Astrocyte (in vitro differentiated cells and primary cell): ENCODE measurements around the gene EXD1. TPM values are rescaled to one million over a fixed set of nuclear protein-coding genes. Genes with fewer than 3 reads are reported as not detected.
A peak's percentile ranks its signal among the peaks of the same experiment; 100 is the strongest.

Experiments
- DNase-seq: peaks from one replicate; pipeline ENCODE4 v3.0.0-alpha.2; 2010; ENCODE audit warnings: low read depth
- FAIRE-seq: peaks from 2 replicates; lab custom pipeline; 2011; peaks lifted over from hg19 to GRCh38; lab: Jason Lieb, UNC
- H2AFZ ChIP-seq: 2 replicates; pipeline ENCODE4 v1.6.0; 2012; ENCODE audit warnings: low read depth, low read length, inconsistent platforms
- H3K27ac ChIP-seq: 2 replicates; pipeline ENCODE4 v1.5.1; 2011; ENCODE audit warnings: low read depth, low read length, inconsistent platforms
- H3K27me3 ChIP-seq: 2 replicates; pipeline ENCODE4 v1.6.0; 2011; ENCODE audit warnings: low read length, inconsistent platforms; ENCODE audit not compliant: insufficient read depth
- H3K36me3 ChIP-seq: 2 replicates; pipeline ENCODE4 v1.5.1; 2011; ENCODE audit warnings: low read length, inconsistent platforms; ENCODE audit not compliant: insufficient read depth
- H3K4me1 ChIP-seq: 2 replicates; pipeline ENCODE4 v1.5.1; 2011; ENCODE audit warnings: low read length, inconsistent platforms; ENCODE audit not compliant: insufficient read depth
- H3K4me2 ChIP-seq: 2 replicates; pipeline ENCODE4 v1.6.0; 2012; ENCODE audit warnings: low read length, inconsistent platforms
- H3K4me3 ChIP-seq: 2 replicates; pipeline ENCODE4 v1.5.1; 2011; ENCODE audit warnings: low read depth, mild to moderate bottlenecking, low read length, inconsistent platforms; ENCODE audit not compliant: insufficient read depth
- H3K79me2 ChIP-seq: 2 replicates; pipeline ENCODE4 v1.6.0; 2012; ENCODE audit warnings: mild to moderate bottlenecking, low read length, inconsistent platforms; ENCODE audit not compliant: insufficient read depth
- H3K9ac ChIP-seq: 2 replicates; pipeline ENCODE4 v1.6.0; 2012; ENCODE audit warnings: mild to moderate bottlenecking, low read length, inconsistent platforms
- H3K9me3 ChIP-seq: 2 replicates; pipeline ENCODE4 v1.5.1; 2012; ENCODE audit warnings: low read depth, mild to moderate bottlenecking, low read length, inconsistent platforms; ENCODE audit not compliant: insufficient read depth
- H4K20me1 ChIP-seq: 2 replicates; pipeline ENCODE4 v1.6.0; 2012; ENCODE audit warnings: low read length, inconsistent platforms; ENCODE audit not compliant: insufficient read depth
- H3K27ac Mint-ChIP-seq: one replicate; pipeline ENCODE4 v1.8.0; 2021; ENCODE audit warnings: mild to moderate bottlenecking, mixed read lengths; ENCODE audit not compliant: unreplicated experiment
- H3K27me3 Mint-ChIP-seq: one replicate; pipeline ENCODE4 v1.8.0; 2021; ENCODE audit warnings: low read depth, mixed read lengths; ENCODE audit not compliant: unreplicated experiment
- H3K36me3 Mint-ChIP-seq: one replicate; pipeline ENCODE4 v1.8.0; 2021; ENCODE audit warnings: low read depth, mixed read lengths; ENCODE audit not compliant: unreplicated experiment
- H3K4me1 Mint-ChIP-seq: one replicate; pipeline ENCODE4 v1.8.0; 2021; ENCODE audit warnings: low read depth, mixed read lengths; ENCODE audit not compliant: unreplicated experiment
- H3K4me3 Mint-ChIP-seq: one replicate; pipeline ENCODE4 v1.8.0; 2021; ENCODE audit warnings: mild to moderate bottlenecking, moderate library complexity, mixed read lengths; ENCODE audit not compliant: unreplicated experiment
- H3K9me3 Mint-ChIP-seq: one replicate; pipeline ENCODE4 v1.8.0; 2021; ENCODE audit warnings: mild to moderate bottlenecking, mixed read lengths; ENCODE audit not compliant: unreplicated experiment
- EZH2 ChIP-seq: IDR thresholded peaks from 2 replicates; pipeline ENCODE4 v1.6.1; 2012; ENCODE audit warnings: mild to moderate bottlenecking, low read length, inconsistent platforms; ENCODE audit not compliant: insufficient read depth
- total RNA-seq: library from RNA; stranded (reverse); gene quantifications from 2 replicates; pipeline ENCODE4 v1.2.1, GENCODE V29; 2021
- TF ChIP-seq, protein P1 (sequence below): IDR thresholded peaks from 2 replicates; pipeline ENCODE4 v1.5.1; 2011; ENCODE audit warnings: low read depth, mild to moderate bottlenecking, inconsistent platforms, low read length, moderate library complexity; ENCODE audit not compliant: insufficient read depth

EXD1 gene
- total RNA-seq, 1 donor from 2014 or later, result 0.07 TPM

DNA sequence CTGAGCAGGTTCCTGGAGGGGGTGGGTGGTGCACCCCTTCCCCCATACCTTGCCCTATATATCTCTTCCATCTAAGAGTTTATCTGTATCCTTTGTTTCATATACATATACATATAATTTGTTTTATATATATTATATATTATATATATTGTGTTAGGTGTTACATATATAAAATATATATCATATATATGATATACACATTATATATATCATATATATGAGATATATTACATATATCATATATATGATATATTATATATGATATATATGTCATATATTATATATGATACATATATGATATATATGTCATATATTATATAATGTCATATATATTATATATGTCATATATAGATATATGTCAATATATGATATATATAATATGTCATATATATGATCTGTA lies 31.1 kb downstream of the EXD1 start:
- Histone ChIP-seq H3K27me3 (no peaks in the 10 kb centered on the region), H3K36me3 (no peaks in the 10 kb centered on the region), H3K9me3 (no peaks in the 10 kb centered on the region), H3K9ac (no peak overlapping the region), H3K4me2 (no peak overlapping the region), H3K27ac (no peak overlapping the region), H2AFZ (no peak overlapping the region), H3K4me1 (no peaks in the 10 kb centered on the region), H4K20me1 (no peaks in the 10 kb centered on the region), H3K4me3 (no peak overlapping the region), H3K79me2 (no peaks in the 10 kb centered on the region)
- Mint-ChIP-seq H3K4me3 (no peak overlapping the region), H3K36me3 (no peaks in the 10 kb centered on the region), H3K27me3 (no peaks in the 10 kb centered on the region), H3K4me1 (no peaks in the 10 kb centered on the region), H3K9me3 (no peaks in the 10 kb centered on the region), H3K27ac (no peak overlapping the region)
- DNase-seq, result no peak
- TF ChIP-seq, protein P1, sequence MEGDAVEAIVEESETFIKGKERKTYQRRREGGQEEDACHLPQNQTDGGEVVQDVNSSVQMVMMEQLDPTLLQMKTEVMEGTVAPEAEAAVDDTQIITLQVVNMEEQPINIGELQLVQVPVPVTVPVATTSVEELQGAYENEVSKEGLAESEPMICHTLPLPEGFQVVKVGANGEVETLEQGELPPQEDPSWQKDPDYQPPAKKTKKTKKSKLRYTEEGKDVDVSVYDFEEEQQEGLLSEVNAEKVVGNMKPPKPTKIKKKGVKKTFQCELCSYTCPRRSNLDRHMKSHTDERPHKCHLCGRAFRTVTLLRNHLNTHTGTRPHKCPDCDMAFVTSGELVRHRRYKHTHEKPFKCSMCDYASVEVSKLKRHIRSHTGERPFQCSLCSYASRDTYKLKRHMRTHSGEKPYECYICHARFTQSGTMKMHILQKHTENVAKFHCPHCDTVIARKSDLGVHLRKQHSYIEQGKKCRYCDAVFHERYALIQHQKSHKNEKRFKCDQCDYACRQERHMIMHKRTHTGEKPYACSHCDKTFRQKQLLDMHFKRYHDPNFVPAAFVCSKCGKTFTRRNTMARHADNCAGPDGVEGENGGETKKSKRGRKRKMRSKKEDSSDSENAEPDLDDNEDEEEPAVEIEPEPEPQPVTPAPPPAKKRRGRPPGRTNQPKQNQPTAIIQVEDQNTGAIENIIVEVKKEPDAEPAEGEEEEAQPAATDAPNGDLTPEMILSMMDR, result no peak
- TF ChIP-seq EZH2, result no peak
- no peak for FAIRE-seq

DNA sequence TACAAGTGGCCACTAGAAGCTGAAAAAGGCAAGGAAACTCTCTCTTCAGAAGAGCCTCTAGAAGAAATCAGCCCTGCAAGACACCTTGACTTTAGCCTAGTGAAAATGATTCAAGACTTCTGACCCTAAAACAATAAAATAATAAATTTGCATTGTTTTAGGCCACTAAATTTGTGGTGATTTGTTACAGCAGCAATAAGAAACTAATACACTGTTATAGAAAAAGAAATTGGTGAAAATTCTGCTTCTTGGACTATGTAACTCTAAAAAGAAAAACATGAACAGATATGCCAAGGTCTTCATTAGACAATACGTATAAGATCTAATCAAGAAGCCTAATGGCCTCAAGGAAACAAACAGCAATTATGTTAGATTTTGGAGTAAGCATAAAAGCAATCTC lies 36.1 kb downstream of the EXD1 start:
- Histone ChIP-seq H3K27me3 (no peaks in the 10 kb centered on the region), H3K9me3 (no peaks in the 10 kb centered on the region), H3K9ac (no peak overlapping the region), H2AFZ (no peak overlapping the region), H3K79me2 (no peaks in the 10 kb centered on the region), H3K27ac (no peak overlapping the region), H4K20me1 (no peaks in the 10 kb centered on the region), H3K4me1 (no peaks in the 10 kb centered on the region), H3K4me2 (no peak overlapping the region), H3K36me3 (no peaks in the 10 kb centered on the region), H3K4me3 (no peak overlapping the region)
- Mint-ChIP-seq H3K9me3 (peaks cover 2% of the 10 kb centered on the region), H3K27ac (no peak overlapping the region), H3K4me3 (no peak overlapping the region), H3K27me3 (peaks cover 2% of the 10 kb centered on the region), H3K4me1 (no peaks in the 10 kb centered on the region), H3K36me3 (no peaks in the 10 kb centered on the region)
- no peak for FAIRE-seq
- DNase-seq, result no peak
- TF ChIP-seq, protein P1, result no peak
- no peak for TF ChIP-seq EZH2

DNA sequence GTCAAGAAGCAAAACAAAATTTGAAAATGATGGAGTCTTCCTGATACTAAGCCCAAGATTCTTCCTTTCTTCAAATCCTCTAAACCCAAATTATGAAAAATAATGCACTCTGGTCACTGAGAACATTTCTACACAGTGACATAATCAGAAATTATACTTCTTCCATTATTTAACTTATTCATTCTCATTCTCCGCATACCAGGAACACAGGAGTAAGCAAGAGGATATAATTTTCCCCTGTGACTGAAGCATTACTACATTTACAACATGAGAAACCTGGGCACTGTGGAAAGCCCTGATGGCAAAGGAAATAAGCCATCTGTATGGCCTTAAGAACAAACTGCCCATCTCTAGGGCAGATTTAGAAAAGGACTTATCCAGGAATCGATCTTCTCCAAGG lies 47.0 kb downstream of the EXD1 start:
- H3K9me3 Mint-ChIP-seq, result no peaks in the 10 kb centered on the region
- peak; percentile 31 for DNase-seq
- H2AFZ ChIP-seq, result no peak overlapping the region
- H3K4me2 ChIP-seq, result no peak overlapping the region
- H3K27ac Mint-ChIP-seq, result no peak overlapping the region
- no peaks in the 10 kb centered on the region for H3K27me3 ChIP-seq
- H3K27ac ChIP-seq, result no peak overlapping the region
- H3K4me3 Mint-ChIP-seq, result no peak overlapping the region
- FAIRE-seq, result no peak
- TF ChIP-seq, protein P1, result no peak
- no peak for TF ChIP-seq EZH2
- peak overlapping the region; percentile 7 for H3K9ac ChIP-seq
- no peaks in the 10 kb centered on the region for H4K20me1 ChIP-seq
- no peaks in the 10 kb centered on the region for H3K36me3 ChIP-seq
- H3K4me3 ChIP-seq, result no peak overlapping the region
- no peaks in the 10 kb centered on the region for H3K79me2 ChIP-seq
- no peaks in the 10 kb centered on the region for H3K36me3 Mint-ChIP-seq
- no peaks in the 10 kb centered on the region for H3K27me3 Mint-ChIP-seq
- no peaks in the 10 kb centered on the region for H3K4me1 ChIP-seq
- peaks cover 8% of the 10 kb centered on the region for H3K4me1 Mint-ChIP-seq
- H3K9me3 ChIP-seq, result no peaks in the 10 kb centered on the region
